ENCODE results near the gene RPS3A. TPM values are rescaled to one million over a fixed set of nuclear protein-coding genes. Genes with fewer than 3 reads are reported as not detected.
"Not testable (repeated sequence)": the region's sequence is repeated elsewhere in the genome, so short reads cannot be mapped to it uniquely, and the experiment has no call there.

The RPS3A gene
- total RNA-seq, 1 experiment from 2014 or later = 2,446 TPM

GRCh38 chr4:151074416-151074916 is 25.0 kb upstream of the RPS3A start (continued):
- no peak for TF ChIP-seq REST (IDR thresholded peaks at IDR 0.05; ENCODE audit: low read depth)
- no peak for TF ChIP-seq ELF1 (IDR thresholded peaks at IDR 0.05; ENCODE audit: borderline replicate concordance, low read depth)
- TF ChIP-seq MAX (IDR thresholded peaks at IDR 0.05) = no peak
- no peak for TF ChIP-seq POLR2AphosphoS5 (IDR thresholded peaks at IDR 0.05; ENCODE audit: low read depth, low read length)

- RAD21 ChIA-PET (ENCODE audit: low non-redundant PET in 1 of 2, low total read pairs in 2 of 2, uncharacterized antibody in 2 of 2, unreplicated experiment in 2 of 2); POLR2A ChIA-PET; H3K79me2 ChIP-seq (ENCODE audit: insufficient read depth, low read length); H3K27me3 ChIP-seq (ENCODE audit: insufficient read depth, low read length); intact Hi-C loops (cut with micrococcal nuclease); H3K9ac ChIP-seq (ENCODE audit: low read length); ATAC-seq; DNase-seq (ENCODE audit: low read depth, low spot score); H3K4me2 ChIP-seq (ENCODE audit: low read length); BruUV-seq (replicated peaks); H3K4me1 ChIP-seq (ENCODE audit: control insufficient read depth in 1 of 2, insufficient read depth in 2 of 2, low read length in 2 of 2); CTCF ChIA-PET; H2AFZ ChIP-seq (ENCODE audit: low read depth, low read length, poor library complexity, severe bottlenecking); H3K9me2 ChIP-seq (ENCODE audit: insufficient read depth); H3K9me3 ChIP-seq (ENCODE audit: control insufficient read depth in 1 of 2, insufficient read depth in 1 of 2, low read depth in 1 of 2, low read length in 2 of 2); H3K36me3 ChIP-seq (ENCODE audit: control insufficient read depth in 1 of 2, insufficient read depth in 2 of 2, low read length in 2 of 2); H3K4me3 ChIP-seq (replicated peaks in 1 of 2; ENCODE audit: low read depth in 1 of 2, low read length in 2 of 2); H4K20me1 ChIP-seq (ENCODE audit: insufficient read depth); H3K27ac ChIP-seq (ENCODE audit: low read depth, low read length): not testable (repeated sequence)
Measured at GRCh38 chr4:151077978-151078377, 21.4 kb upstream of the RPS3A start.

All from HCT116 (cell line).